MM.1S (cell line): Measurements from ENCODE around the gene GABARAP.
A peak's percentile ranks its signal among the peaks of the same experiment; 100 is the strongest.

Experiments used
- CTCF ChIP-seq: fragments of 300-600 bp; sonication (generic); IDR thresholded peaks from 2 replicates; pipeline ENCODE4 v1.5.1; 2016; ENCODE audit warnings: antibody characterized with exemption, low read length, mixed read lengths
- EZH2 ChIP-seq: fragments of 300-600 bp; sonication (generic); optimal IDR thresholded peaks from 2 replicates; pipeline ENCODE3; 2017; ENCODE audit warnings: low read depth, mild to moderate bottlenecking, antibody characterized with exemption, low read length, mixed read lengths

DNA sequence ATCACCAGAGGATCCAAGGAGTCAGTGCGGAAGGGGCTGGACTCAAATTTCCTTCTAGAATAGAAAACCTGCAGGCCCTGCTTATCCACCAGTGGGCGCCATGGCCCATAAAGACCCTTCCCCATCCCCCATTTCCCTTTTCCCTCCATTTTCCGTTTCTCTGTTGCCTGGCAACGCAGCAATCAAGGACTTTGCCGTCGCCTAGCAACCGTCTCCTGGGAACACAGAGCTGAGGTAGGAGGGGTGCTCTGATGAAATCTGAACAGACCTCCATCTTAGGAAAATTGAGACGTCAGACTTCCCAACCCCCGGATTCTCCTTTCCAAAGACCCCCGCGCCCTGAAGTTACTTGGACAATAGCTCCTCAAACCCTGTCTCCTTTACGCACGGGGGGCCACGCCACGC, 28.4 kb downstream of the GABARAP start:
- TF ChIP-seq CTCF (peak; percentile 66), EZH2 (no peak)
